Fibroblast of lung (primary cell): ENCODE measurements around the gene UTF1.

Experiments
- EZH2 ChIP-seq: IDR thresholded peaks from 2 replicates; pipeline ENCODE4 v1.5.1; 2012; ENCODE audit warnings: low read length, control low read depth, mild to moderate bottlenecking; ENCODE audit errors: missing control alignments
- TF ChIP-seq, protein P1 (sequence below), 2 donors: IDR thresholded peaks in 1 of 2; conservative IDR thresholded peaks in 1 of 2; 1 replicate in 1 of 2; 2 replicates in 1 of 2; pipeline ENCODE4 v1.5.1; 2011 to 2012; ENCODE audit warnings: low read length in 2 of 2, control low read depth in 1 of 2, inconsistent platforms in 1 of 2, low read depth in 1 of 2, mild to moderate bottlenecking in 1 of 2

DNA sequence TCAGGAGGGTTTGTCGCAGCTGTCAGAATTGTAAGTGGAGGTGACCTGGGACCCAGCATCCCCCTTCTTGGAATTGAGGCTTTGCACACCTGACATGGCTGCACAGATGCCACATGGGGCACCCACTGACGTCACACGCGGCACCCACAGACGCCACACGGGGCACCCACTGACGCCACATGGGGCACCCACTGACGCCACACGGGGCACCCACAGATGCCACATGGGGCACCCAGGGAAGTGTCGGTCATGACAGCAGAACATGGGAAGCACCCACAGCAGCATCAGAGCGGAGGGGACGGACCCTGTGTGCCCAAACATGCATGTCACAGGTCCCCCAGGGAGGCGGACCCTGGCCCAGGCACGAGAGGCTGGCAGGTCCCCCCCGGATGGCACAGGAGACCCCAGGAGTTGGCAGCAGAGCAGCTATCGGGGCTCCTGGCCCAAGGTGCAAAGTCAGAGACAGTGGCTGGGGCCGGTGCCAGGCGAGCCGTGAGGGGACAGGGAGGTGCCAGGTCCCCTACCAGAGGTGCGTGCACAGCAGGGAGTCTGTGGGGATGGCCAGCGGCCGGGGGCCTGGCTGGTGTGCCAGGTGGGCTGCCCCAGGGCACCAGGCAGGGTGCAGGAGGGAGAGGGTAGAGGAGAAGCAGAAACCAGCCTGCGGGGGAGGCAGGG lies 48.9 kb upstream of the UTF1 start:
- TF ChIP-seq, protein P1, sequence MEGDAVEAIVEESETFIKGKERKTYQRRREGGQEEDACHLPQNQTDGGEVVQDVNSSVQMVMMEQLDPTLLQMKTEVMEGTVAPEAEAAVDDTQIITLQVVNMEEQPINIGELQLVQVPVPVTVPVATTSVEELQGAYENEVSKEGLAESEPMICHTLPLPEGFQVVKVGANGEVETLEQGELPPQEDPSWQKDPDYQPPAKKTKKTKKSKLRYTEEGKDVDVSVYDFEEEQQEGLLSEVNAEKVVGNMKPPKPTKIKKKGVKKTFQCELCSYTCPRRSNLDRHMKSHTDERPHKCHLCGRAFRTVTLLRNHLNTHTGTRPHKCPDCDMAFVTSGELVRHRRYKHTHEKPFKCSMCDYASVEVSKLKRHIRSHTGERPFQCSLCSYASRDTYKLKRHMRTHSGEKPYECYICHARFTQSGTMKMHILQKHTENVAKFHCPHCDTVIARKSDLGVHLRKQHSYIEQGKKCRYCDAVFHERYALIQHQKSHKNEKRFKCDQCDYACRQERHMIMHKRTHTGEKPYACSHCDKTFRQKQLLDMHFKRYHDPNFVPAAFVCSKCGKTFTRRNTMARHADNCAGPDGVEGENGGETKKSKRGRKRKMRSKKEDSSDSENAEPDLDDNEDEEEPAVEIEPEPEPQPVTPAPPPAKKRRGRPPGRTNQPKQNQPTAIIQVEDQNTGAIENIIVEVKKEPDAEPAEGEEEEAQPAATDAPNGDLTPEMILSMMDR (conservative IDR thresholded peaks at IDR 0.05 in 1 of 2, IDR thresholded peaks at IDR 0.05 in 1 of 2; ENCODE audit: low read depth in 1 of 2, low read length in 2 of 2) = no peak
- TF ChIP-seq EZH2 = no peak
